ENCODE data around the gene SYNDIG1.

DNA sequence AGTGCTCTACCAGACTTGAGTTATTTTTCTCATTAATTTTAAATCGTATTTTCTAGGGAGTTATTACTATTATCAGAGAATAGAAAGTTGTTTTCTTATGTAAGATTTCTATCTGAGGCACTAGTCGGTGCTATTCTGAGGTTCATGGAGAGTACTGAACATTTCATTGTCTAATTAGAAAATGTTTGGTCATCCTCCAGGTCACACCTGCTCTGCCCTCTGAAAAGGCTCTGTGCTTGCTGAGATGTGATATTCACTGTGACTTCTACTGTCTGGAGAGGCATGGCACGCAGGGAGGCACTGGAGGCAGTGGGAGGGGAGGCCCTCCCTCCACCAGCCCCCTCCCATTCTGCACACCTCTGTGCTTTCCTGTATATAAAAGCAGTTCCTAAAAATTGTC is 3.0 kb downstream of the SYNDIG1 start:
- no peak for TF ChIP-seq POLR2A (IDR thresholded peaks at IDR 0.05)
- TF ChIP-seq, protein P1, sequence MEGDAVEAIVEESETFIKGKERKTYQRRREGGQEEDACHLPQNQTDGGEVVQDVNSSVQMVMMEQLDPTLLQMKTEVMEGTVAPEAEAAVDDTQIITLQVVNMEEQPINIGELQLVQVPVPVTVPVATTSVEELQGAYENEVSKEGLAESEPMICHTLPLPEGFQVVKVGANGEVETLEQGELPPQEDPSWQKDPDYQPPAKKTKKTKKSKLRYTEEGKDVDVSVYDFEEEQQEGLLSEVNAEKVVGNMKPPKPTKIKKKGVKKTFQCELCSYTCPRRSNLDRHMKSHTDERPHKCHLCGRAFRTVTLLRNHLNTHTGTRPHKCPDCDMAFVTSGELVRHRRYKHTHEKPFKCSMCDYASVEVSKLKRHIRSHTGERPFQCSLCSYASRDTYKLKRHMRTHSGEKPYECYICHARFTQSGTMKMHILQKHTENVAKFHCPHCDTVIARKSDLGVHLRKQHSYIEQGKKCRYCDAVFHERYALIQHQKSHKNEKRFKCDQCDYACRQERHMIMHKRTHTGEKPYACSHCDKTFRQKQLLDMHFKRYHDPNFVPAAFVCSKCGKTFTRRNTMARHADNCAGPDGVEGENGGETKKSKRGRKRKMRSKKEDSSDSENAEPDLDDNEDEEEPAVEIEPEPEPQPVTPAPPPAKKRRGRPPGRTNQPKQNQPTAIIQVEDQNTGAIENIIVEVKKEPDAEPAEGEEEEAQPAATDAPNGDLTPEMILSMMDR (IDR thresholded peaks at IDR 0.05) = no peak

All from prostate gland (tissue), 2 donors.